Dermis microvascular lymphatic vessel endothelial cell (primary cell): ENCODE measurements around the gene BTBD1. TPM values are rescaled to one million over a fixed set of nuclear protein-coding genes. Genes with fewer than 3 reads are reported as not detected.

Experiments
- DNase-seq, 2 donors: peaks; one replicate each; pipeline versions ENCODE4 v3.0.0 to v3.0.0-alpha.2; 2010; ENCODE audit warnings: low read depth in 2 of 2
- total RNA-seq: library from RNA; depleted of rRNA; stranded (reverse); fragments of >200 nt; gene quantifications from 2 replicates; pipeline ENCODE4 v1.2.1, GENCODE V29; 2014

Gene BTBD1
- total RNA-seq, result 94.2 and 100 TPM in 2 replicates

DNA sequence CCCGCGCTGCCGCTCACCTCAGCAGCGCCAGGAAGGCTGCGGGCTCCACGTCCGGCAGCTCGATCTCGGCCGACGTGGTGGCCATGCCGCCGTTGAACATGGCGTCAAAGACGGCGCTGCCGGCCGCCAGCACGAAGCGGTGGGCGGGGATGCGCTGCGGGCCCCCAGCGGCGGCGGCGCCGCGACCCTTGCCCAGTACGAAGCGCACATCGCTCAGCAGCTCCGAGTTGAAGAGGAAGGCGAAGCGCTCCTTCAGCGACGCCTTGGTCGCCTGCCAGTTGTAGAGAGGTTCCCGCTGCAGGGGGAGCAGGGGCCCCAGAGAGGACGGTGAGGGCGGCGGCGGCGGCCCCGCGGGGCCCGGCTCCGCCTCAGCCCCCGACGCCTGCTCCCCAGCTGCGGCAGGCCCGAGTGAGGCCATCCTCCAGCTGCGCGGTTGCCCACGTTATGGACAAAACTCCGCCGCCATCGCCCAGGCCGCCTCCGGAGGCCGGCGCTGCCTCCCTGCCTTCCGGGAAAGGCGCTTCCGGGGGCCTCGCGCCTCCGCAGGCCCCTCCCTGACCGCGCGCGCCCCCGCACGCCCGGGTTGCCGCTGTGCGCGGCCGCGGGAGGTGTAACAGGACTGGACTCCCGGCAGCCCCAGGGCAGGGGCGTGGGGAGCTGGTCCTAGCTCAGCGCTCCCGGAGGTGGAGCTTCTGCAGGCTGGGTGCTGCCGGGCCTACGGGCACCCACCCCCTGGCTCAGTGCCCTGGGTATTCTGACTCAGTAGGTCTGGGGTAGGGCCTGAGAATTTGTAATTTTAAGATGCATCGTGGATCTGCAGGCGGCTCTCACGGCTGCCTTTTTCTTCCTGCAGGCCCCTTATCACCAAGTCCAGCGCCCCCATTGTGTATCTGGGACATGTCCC, at the start of gene BTBD1:
BTBD1 (minus strand) TSS at position 519 of the 904 bp plus-strand sequence; CDS start at position 418, 101 bp downstream.
- DNase-seq, result peak; percentile 63 to 90

DNA sequence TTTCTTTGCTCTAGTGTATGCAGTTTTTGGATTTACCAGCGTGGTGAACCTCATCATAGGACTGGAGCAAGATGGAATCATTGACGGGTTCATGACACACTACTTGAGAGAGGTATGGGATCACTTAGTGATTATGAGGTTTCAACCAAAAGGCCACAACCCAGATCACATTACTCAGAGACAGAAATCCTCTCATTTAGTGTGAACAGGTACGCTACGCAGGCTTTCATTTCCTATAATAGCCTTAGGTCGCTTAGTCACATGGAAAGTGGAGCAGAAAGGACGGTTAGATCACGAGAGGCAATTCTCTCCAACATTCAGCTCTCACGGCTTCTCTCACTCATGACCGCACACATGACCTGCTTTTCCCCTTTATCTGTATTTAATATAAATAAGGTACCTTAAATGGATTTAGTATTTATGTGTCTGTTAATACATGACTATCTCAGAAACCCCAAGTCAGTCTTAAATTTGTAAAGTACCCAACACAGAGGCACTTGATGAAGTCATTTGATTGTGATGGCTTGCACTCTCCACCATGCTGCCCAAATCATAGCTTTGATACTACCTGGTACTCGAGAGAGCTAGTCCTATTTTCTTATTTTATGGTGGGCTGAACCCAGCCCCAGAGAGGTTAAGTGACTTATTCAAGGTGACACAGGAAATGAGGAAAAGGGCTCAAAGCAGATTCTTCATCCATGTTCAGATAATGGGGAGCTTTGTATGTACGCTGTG, 48.9 kb upstream of the BTBD1 start:
- DNase-seq, result no peak

DNA sequence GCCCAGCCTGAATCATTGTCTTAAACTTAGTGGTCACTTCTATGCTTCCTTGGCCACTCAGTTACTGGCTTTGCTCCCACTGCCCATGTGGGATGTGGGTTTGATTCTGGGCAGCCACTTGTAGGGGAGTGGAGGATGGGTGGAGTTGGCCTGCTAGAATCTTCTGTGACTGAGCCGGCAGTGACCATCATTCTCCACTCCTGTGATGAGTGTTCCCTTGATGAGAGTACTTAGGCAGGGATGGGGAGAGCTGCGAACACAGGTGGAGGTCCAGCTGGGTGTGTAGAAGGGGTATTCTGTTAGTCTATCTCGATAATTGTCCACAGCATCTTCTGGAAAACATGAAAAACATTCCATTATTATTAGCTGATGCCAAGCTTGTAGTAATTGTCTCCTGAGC, 48.4 kb upstream of the BTBD1 start:
- no peak for DNase-seq

DNA sequence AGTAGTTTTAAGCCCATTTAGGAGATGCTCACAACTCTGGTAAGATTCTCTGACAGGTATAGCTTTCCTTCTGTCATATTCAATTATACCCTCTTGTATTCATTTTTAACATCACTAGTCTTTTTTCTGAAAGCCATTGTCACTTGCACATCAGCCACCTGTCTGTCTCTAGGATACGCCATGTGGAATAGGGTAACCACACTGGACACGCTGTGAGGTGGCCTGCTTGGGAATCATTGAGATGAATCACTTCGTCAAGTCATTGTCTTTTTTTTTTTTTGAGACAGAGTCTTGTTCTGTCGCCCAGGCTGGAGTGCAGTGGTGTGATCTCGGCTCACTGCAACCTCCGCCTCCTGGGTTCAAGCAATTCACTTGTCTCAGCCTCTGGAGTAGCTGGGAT, 47.8 kb upstream of the BTBD1 start:
- no peak for DNase-seq

DNA sequence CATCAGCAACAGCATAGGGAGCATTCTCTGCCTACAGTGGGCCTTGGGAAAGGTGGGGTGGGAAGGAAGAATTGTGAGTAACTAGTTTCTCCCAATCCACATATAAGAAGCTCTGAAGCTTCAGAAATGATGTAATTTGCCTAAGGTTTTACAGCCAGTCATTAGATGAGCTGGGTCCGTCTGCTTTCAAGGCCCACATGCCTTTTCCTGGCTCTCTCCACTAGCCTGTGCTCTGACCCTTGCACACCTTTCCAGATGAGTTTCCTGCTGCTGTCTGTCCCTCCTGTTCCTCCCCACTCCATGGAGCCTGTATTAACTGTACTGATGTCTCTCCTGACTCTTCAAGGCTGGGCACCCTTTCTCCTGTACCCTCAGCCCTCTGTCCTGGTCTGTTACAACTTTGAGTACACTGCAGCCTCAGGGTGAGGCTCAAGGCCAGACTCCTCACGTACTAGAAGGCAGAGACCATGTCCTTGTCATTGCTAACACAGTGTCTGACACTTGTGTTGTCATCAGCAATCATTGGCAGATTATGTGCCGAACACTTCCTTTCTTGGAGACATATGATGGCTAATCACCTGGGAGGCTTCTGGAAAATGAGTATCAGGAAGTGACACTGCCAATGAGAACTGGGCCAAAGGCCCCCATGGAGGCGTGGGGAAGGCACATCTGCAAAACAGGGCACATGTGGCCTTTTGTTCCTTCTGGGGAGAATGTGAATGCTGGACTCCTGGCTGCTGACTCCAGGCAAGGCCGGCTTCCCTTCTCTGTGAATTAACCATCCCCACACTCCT, 47.0 kb upstream of the BTBD1 start:
- DNase-seq, result peak; percentile 54 to 70

DNA sequence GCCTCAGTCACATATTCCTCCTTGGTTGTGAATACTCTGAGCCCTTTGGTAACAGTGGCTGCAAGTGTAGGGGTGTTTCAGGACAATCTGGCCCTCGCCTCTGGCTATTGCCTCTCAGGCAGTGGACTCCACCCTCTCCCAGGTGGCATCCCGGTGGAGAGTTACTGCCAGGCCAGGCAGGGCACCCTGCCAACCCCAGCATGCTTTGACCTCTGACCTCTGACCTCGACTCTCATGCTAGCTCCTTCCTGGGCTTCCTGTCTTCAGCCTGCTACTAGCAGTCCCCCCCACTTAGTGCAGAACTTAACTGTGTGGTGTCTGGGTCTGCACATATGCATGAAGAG, 45.9 kb upstream of the BTBD1 start:
- no peak for DNase-seq

DNA sequence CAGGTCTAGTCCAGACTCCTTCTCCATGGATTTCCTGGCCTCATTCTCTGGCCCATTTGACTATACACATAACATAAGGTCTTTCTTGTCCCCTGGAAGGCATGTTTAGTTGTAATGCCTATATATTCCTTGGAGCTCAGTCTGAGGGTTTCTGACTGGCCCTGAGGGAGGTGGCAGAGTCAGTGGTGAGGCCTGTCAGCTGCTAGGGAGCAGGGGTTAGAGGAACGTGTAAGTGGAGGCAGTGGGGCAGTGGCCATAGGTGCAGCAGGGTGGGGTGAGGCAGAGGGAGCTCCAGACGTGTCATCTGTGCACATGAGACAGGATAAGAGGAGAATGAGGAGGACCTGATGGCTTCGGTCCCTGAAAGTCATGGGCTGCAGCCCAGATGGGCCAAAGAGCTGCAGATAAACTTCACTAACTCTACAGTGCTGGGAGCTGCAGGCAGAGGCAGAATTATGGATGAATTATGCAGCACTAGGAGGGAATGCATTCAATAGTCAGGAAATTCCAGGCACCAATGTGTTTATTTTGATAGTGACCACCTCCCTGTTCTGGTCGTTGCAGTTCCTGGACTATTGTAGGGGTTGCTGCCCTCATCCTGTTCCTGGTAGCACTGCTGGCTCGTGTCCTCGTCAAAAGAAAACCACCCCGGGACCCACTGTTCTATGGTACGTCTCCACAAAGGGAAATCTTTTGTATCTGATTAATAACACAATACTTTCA, 45.3 kb upstream of the BTBD1 start:
- DNase-seq, result peak; percentile 93 to 95

DNA sequence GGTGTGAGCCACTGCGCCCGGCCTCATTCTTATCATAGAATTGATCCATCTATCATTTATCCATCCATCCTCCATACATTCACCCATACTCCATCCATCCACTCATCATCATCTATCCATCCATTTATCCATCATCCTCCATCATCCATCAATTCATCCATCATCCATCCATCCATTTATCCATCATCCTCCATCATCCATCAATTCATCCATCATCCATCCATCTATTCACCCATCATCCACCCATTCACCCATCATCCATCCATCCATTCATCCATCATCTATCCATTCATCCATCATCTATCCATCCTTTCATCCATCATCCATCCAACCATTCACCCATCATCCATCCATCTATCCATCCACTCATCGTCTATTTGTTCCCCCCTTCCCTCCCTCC, 44.1 kb upstream of the BTBD1 start:
- no peak for DNase-seq

DNA sequence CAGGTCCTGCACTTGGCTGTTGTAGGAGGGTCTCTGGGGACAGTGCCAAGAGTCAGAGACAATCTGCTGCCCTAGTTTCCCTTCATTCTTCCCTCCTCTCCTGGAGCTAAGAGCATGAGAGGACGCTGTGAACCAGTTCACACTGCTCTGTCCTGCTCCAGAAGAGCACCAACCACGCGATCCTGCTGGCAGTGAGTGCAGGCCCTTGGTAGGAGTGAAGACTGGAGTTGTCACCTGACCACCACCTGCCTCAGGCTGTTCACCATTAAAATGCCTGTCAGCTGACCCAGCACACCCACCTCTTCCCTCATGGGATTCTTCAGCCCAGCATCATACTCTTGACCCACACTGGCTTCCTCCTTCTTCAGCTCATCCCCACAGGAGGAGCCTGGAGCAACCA, 43.3 kb upstream of the BTBD1 start:
- peak; percentile 65 to 79 for DNase-seq

DNA sequence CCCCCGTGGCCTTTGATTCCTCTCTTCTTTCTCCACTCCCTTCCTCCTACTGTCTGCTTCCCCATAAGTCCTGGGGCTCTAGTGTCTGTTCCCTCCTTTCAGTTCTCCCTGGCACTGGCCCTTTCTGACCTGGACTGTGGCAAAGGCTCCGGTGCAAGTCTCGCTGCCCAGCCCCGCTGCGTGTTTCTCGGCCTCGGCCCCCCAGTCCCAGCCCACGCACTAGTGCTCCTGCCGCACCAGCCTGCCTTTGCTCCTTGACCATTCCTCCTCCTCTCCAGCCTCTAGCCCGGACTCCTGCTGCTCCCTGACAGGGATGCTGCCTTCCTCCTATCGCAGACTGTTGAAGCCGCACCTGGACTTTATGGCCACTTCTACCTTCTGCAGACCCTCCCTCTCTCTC, 42.5 kb upstream of the BTBD1 start:
- no peak for DNase-seq

DNA sequence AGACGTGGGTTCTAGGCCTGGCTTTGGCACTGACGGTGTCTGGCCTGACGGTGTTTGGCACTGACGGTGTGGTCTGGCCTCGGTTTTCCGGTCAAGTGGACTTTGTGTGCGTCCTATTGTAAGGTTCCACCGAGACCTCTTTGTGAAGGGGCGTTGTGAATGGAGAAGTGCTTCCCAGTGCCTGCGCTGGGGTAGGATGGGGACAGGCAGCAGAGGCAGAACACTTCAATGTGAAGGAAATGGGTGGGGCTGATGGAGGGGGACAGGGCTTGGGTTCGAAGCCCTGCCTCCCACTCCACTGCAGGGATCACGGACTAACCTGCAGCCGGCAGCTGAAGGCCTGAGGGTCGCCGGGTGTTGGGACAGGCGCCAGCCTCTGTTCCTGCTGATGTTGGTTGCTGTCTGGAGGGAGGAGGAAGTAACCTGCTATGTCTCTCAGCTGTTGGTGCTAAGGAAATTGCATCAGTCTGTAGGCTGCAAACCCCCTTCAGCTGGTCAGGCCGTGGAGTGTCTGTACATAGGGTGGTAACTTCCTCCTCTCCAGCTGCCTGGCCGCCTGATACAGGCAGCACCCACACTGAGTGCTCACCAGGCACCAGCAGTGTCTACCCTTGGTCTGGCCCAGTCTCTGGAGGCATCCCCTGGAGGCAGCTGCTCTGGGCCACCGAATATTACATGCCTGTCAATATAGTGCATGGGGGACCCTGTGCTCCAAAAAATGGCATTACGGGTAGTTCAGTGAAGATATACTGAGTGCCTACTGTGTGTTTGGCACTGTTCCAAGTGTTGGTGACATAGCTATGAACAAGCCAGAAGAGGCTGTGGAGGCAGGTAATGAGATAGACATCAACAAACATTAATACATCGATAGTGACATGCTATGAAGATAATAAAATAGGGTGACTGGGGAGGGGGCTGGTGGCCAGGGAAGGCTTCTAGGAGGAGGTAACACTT, 41.5 kb upstream of the BTBD1 start:
- DNase-seq, result peak; percentile 62 to 93

DNA sequence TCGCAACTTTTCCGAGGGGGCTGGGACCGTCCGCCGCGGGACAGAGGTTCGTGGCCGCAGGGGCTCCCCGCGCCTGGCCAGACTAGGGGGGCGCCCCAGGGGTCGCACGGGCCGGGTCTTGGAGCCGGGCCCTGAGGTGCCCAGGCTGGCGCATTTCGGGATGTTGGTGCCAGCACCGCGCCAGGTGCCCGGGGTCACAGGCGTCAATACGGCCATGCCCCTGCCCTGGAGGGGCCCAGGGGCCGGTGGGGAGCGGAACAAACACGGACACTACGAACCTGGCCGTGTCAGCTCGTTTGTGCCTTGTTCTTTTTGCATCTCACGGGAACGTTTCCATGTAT, 40.8 kb upstream of the BTBD1 start:
- no peak for DNase-seq

DNA sequence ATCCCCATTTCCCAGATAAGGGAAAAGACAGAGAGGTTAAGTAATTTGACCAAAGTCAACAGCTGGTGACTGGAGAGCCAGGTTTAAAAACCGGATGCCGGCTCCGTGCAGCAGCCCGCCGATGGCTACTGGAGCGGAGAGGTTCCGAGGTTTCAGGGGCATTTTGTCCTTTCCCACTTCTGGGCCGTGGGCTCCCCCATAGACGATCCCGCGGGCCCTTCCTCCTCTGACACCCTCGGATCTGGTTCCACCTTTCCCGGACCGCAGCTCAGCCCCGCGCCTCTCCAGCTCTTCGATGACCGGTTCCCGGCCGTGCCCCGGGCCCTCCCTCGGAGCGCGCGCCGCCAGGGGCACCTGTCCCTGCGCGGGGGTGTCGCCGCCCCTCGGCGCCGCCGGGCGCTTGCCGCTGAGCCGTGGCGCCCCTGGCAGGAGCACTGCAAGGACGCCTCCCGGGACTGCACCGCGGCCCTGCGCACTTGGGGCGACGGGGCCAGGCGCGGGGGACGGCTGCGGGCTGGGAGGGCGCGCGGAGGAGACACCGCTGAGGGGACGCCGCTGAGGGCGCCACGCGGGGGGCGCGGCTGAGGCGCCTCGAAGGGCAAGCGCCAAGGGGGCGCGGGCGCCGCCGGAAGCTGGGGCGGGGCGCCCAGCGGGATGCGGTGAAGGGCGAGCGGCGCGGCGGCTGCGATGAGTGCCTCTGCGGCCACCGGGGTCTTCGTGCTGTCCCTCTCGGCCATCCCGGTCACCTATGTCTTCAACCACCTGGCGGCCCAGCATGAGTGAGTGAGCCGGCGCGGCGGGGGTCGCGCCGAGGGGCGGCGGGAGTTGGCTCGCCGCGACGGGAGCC, 40.2 kb upstream of the BTBD1 start, which contains the start of gene TM6SF1:
TM6SF1 (plus strand) TSS at position 652 of the 847 bp plus-strand sequence; CDS start at position 688, 36 bp downstream.
- peak in 1 of 2 donors; percentile 53 for DNase-seq

DNA sequence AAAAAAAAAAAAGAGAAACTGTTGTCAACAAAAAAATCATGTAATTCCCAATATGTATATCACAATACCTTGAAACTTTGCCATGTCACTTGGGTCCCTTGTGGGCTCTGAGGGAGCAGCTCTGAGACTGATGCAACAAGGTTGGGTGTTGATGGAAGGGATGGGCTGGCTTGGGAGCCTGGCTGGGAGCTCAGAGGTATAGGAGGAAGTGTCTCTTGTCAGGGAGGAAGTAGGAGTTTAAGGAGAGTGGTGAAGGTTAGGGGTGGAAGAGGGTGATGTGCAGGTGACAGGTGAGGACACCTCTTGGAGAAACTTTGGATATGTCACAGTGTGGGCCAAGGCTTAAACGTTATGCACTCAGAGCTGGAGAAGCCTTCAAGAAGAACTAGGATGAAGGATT, 38.4 kb upstream of the BTBD1 start:
- DNase-seq, result no peak

DNA sequence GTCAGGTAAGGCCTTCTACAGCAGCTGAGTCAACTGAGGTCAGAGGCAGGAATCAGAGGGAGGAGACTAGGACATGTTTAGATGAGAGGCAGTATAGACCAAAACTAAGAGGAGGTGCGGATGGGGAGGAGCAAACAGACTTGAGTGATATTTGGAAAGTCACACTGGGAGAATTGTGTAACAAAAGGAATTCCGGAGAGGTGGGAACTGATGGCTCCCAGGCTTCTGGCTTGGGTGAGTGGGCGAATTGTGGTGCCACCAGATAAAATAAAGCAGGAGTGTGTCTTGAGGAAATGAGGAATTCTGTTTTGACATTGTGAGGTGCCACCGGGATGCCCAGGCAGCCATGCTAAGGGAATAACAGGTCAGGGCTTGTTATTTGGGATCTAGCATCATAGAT, 37.1 kb upstream of the BTBD1 start:
- DNase-seq, result no peak

DNA sequence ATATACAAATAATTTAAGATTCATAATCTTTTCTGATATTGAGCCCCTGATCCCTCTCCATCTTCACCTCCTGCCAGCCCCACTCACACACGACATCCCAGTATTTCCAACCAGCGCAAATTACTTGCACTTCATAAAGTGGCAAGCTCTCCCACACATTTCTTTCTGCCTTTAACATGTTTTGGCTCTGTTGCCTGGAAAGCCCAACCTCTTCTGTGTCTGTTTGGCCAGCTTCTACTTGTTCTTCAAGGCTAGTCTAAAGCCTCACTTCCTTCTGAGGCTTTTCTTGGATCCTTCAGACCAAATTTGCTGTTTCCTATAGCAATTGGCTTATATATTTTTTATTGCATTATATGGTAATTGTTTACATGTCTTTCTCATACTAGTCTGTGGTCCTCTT, 35.3 kb upstream of the BTBD1 start:
- DNase-seq, result no peak

DNA sequence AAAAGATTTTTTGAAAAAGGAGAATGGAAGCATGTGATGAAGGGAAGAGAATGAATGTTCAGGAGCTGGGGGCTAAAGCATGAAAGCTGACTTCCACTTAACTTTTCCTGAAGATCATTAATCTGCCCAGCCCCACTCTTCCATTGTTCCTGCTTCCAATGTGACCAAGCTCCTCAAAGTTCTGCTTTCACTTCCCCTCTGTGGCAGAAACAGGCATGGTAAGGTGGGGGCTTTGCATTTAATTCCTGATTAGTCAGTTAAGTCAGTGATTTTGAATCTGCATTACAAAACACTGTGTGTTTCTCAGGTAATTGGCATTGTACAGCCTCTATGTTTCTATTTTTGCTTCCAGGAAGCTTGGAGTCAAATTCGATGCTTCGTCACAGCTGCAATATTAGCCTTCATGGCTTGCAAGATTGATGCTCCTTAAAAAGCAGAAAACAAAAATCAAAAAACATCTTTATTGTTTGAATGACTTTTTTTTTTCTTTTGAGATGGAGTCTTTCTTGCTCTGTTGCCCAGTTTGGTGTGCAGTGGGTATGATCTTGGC, 33.1 kb upstream of the BTBD1 start:
- DNase-seq, result no peak

DNA sequence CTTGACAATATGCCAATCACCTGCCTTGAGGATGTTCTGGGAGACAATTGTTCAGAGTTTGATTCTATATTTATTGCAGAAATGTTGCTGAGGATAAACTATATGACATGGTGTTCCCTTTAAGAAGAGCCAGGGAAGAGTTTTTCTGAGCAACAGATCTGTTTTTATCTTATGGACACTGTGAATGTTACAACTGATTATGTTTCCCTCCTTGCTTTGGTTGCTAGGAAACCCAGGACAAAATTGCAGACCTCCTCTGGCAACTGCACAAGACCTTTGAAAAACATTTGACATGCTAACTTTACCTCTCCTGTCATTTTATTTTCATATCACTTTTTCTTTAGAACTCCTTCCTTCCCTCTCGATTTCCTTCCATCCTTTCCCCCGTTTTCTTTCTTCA, 32.2 kb upstream of the BTBD1 start:
- DNase-seq, result no peak

DNA sequence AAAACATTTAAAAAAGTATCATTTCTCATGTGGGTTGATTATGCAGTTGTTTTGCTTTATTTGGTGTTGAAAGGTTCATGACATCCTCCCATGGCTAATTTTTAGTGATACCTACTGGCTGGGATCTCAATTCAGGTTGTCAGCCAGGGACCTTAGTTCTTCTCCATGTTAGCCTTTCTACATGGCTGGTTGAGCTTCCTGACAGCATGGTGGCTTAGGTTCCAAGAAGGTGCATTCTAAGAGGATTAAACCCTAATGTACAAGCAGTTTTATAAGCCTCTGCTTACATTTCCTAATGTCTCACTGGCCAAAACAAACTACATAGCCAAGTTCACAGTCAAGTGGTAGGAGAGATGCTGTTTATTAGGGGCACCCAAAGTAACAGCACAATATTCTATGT, 31.0 kb upstream of the BTBD1 start:
- no peak for DNase-seq
